Activated T-helper 1 cell treated with anti-CD3 and anti-CD28 coated beads, Interleukin-12 subunit alpha, Interleukin-12 subunit beta, Interleukin-2, Interleukin-4 antibody, amounts not matched to agents 30 ng/mL and 10 ng/mL and 1 ng/mL, durations not matched to agents 14 hours and 24 hours and 36 hours (primary cell): Measurements from ENCODE around the gene ACSS1. TPM values are rescaled to one million over a fixed set of nuclear protein-coding genes. Genes with fewer than 3 reads are reported as not detected.
A peak's percentile ranks its signal among the peaks of the same experiment; 100 is the strongest.

Source experiments
- DNase-seq: peaks from one replicate; pipeline ENCODE4 v3.0.0; 2021; ENCODE audit warnings: low spot score
- H3K27ac Mint-ChIP-seq: one replicate; pipeline ENCODE4 v1.8.0; 2021; ENCODE audit warnings: mild to moderate bottlenecking, mixed read lengths
- H3K27me3 Mint-ChIP-seq: one replicate; pipeline ENCODE4 v1.8.0; 2022; ENCODE audit warnings: mild to moderate bottlenecking, moderate library complexity, mixed read lengths; ENCODE audit not compliant: insufficient read depth
- H3K36me3 Mint-ChIP-seq: one replicate; pipeline ENCODE4 v1.8.0; 2021; ENCODE audit warnings: low read depth, mixed read lengths
- H3K4me1 Mint-ChIP-seq: one replicate; pipeline ENCODE4 v1.8.0; 2021; ENCODE audit warnings: low read depth, mixed read lengths
- H3K4me3 Mint-ChIP-seq: one replicate; pipeline ENCODE4 v1.8.0; 2021; ENCODE audit warnings: mild to moderate bottlenecking, moderate library complexity, mixed read lengths
- H3K9me3 Mint-ChIP-seq: one replicate; pipeline ENCODE4 v1.8.0; 2021; ENCODE audit warnings: mixed read lengths
- intact Hi-C: fragments of 100-400 bp; cut with micrococcal nuclease; formaldehyde crosslinking; loops from one replicate; pipeline ENCODE4 v1.15.1; 2024
- total RNA-seq: library from RNA; stranded (reverse); gene quantifications from 2 replicates; pipeline ENCODE4 v1.2.3, GENCODE V29; 2022

ACSS1 gene
- total RNA-seq, 1 donor from 2014 or later = 11.7 TPM

DNA sequence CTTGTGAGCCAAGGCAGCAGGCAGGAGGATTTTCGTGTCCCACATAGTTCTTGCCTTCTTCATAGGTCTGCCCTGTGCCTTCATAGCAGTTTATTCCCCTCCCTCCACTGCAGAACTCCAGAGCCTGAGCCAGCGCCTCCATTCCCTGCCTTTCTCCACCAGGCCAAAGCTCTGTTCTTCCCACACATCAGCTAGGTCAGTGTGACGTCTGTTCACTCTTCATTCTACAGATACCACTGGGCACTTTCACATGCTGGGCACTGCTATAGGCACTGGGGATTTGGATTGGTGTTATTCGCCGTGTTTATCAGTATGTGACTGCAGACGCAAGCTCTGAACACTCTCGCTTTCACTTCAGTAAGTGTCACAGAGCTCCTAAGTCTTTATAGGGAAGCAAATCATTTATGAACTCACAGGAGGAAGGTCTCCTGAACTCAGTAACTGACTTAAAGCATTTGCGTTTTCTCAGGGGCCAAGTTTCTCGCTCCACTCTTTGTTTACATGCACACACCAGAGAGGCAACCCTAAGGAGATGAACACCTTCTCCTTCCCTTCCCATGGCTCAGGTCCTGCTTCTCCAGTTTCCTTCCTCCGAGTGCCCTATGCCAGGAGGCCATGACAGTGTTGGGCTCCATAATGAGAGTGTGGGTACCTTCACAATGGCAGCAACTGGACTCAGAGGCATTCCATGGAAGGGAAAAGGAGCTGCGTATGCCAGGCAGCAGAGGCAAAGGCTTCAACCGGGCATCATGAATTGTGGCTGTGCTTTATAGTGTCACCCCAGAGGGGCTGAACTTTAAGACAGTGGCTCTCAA, 59.1 kb downstream of the ACSS1 start:
- no peak overlapping the region for H3K27ac Mint-ChIP-seq
- peaks cover 13% of the 10 kb centered on the region for H3K4me1 Mint-ChIP-seq
- H3K36me3 Mint-ChIP-seq = no peaks in the 10 kb centered on the region
- H3K27me3 Mint-ChIP-seq = peaks cover 22% of the 10 kb centered on the region
- H3K4me3 Mint-ChIP-seq = no peak overlapping the region
- no peaks in the 10 kb centered on the region for H3K9me3 Mint-ChIP-seq
- no peak for DNase-seq
- intact Hi-C loops = no loop called here

DNA sequence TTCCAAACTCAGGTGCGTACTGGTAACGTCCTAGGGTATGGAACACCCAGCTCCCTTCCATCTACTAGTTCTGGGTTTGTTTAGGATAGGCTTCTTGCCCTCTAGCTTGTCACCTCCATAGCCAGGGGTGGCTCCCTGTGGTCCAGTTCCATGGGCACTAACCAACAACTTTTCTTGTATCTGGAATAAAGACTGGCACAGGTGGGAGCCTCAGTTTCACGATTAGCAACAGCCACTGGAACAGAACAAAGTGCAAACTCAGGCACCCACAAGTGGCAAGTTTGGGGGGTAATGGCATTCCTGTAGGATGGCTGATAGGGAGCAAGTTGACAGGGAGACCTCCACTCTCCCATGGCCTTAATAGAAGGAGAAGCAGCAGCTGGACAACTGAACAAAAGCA, 59.8 kb downstream of the ACSS1 start:
- Mint-ChIP-seq H3K4me3 (no peak overlapping the region), H3K27me3 (peaks cover 22% of the 10 kb centered on the region), H3K4me1 (peaks cover 14% of the 10 kb centered on the region), H3K9me3 (no peaks in the 10 kb centered on the region), H3K36me3 (no peaks in the 10 kb centered on the region), H3K27ac (no peak overlapping the region)
- intact Hi-C loops = no loop called here
- no peak for DNase-seq

DNA sequence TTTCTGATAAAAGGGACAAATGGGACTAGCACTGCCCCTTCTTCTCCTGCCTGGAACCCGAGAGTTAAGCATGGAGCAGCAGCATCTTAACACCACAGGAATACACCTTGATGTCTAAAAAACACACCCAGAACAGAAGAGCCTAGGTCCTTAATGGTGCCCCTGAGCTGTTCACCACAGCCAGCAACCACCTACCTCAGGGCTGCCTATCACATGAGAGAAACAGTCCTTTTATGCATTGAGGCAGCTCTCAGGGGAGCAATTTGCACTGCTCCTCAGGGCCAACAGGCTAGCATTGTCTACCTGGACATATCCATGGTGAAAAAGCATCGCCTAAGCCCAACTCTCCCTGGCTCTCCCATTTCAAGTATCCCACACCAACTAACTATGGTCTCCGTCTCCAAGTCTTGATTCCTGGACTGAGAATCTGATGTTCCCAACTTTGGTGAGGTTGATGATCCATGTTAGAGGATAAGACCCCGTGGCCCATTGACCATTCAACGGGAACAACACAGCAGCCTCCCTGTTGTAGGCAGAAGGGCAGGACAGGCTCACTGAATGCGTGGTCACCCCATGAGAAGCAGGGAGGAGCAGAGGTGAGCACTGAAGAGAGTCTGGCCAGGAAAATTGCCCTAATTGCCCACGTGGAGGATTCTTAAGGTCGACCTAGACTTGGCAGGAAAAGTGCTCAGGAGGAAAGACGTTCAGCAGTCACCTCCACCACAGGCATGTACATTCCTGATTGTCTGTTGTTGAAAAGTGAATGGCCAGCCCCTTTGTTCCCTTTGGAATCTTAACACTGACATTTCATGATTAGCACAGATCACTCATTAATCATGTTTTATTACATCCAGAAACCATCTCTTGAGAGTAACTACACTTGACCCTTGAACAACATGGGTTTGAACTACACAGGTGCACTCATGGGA, 61.2 kb downstream of the ACSS1 start:
- peaks cover 3% of the 10 kb centered on the region for H3K36me3 Mint-ChIP-seq
- DNase-seq = no peak
- H3K27me3 Mint-ChIP-seq = peaks cover 22% of the 10 kb centered on the region
- intact Hi-C loops = no loop called here
- peaks cover 17% of the 10 kb centered on the region for H3K4me1 Mint-ChIP-seq
- H3K9me3 Mint-ChIP-seq = no peaks in the 10 kb centered on the region
- no peak overlapping the region for H3K4me3 Mint-ChIP-seq
- H3K27ac Mint-ChIP-seq = no peak overlapping the region

DNA sequence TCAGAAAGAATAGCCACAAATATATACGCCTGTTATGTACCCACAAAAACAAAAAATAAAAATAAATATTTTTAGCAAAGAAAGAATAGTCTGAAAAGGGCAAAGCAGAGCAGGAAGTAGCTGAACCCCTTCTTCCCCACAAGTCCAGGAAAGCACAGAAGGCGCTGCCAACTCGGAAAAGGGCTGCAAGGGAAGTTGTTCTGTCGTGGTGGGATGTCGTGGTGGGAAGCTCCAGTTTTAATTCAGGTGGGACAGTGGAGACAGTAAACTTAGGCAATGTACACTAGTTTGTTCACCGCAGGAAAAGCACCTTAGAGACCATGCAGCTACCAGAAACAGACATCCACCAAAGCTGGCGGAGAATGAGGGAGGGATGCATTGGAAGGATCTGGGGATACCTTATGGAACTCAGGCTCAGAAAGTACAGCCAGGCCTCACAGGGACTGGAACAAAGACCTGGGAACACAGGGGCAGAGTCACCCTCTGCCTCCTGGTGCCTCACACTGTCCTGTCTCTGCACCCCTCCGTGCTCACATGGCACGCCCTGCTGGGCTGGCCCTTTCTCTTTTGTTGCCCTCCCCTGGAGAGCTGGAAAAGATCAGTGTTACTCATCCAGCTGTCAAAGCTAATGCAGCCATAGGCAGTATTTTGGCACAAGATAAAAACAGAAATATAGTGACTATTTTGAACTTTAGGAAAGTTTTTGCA, 62.0 kb downstream of the ACSS1 start:
- intact Hi-C loops = loop anchor here (1.0 to 2.0 kb wide), 5 partner anchors 69 to 403 kb away; no protein-coding TSS in a partner anchor
- no peak overlapping the region for H3K4me3 Mint-ChIP-seq
- DNase-seq = no peak
- no peak overlapping the region for H3K27ac Mint-ChIP-seq
- H3K27me3 Mint-ChIP-seq = peaks cover 22% of the 10 kb centered on the region
- H3K4me1 Mint-ChIP-seq = peaks cover 26% of the 10 kb centered on the region
- no peaks in the 10 kb centered on the region for H3K9me3 Mint-ChIP-seq
- peaks cover 5% of the 10 kb centered on the region for H3K36me3 Mint-ChIP-seq

DNA sequence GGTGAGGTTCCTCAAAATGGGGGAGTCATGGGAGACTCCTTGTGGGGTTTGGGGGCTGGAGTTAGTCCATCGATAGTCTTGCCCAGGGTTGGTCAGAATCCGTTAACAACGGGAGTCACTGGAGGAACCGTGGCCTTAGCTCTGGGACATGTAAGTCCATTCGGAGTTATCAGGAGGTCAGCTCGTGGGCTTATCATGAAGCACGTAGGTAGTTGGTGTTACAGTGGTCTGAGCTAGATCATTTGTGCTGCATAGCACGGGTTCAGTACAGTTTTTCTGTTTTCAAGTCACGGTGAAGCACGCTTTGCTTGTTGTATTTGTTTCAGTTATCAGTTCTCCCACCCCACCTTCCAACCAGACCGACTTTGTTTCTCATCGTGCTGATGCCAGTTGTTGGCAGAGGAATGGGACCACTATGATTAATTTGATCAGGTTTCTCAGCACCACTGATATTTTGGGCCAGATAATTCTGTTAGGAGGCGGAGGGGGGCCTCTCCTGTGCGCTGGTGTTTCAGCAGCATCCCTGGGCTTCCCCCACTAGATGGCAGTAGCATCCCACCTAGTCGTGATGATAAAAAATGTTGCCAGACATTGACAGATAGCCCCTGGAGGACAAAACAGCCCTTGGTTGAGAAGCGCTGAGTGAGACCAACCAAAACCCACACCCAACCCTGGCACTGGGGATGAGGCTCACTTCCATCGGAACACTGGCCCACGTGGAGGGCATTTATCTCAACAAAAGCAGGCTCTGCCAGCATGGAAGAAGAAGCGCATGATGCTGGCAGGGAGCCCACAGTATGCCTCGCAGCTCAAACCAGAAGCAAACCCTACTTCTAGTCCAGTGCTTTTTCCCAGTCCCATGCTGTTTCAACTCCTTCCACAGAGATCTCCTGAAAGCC, 63.2 kb downstream of the ACSS1 start:
- Mint-ChIP-seq H3K4me3 (peak overlapping the region; percentile 24), H3K4me1 (peaks cover 37% of the 10 kb centered on the region), H3K9me3 (no peaks in the 10 kb centered on the region), H3K27ac (no peak overlapping the region), H3K27me3 (peaks cover 19% of the 10 kb centered on the region), H3K36me3 (peaks cover 11% of the 10 kb centered on the region)
- DNase-seq = peak; percentile 68
- intact Hi-C loops = loop anchor here (1.0 to 5.0 kb wide), 9 partner anchors 62 to 1632 kb away; partner anchors contain the start of genes GZF1 and NANP

DNA sequence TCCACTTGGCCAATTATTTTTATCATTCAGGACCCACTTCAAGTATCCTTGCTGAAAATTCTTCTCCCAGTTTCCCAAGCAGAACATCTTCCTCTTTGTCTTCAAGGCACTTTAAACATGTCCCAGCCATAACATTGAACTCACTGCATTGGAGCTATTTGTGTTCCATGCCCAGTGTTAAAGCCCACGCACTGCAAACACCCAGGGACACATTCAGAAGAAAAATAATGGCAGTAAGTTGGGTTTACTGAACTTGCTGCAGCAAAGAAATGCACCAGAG, 63.8 kb downstream of the ACSS1 start:
- Mint-ChIP-seq H3K9me3 (no peaks in the 10 kb centered on the region), H3K4me3 (peak overlapping the region; percentile 31), H3K27ac (peak overlapping the region; percentile 6), H3K4me1 (peaks cover 40% of the 10 kb centered on the region), H3K36me3 (peaks cover 13% of the 10 kb centered on the region), H3K27me3 (peaks cover 19% of the 10 kb centered on the region)
- intact Hi-C loops = loop anchor here (1.0 to 5.0 kb wide), 6 partner anchors 62 to 1632 kb away; partner anchors contain the start of genes GZF1 and NANP
- no peak for DNase-seq

DNA sequence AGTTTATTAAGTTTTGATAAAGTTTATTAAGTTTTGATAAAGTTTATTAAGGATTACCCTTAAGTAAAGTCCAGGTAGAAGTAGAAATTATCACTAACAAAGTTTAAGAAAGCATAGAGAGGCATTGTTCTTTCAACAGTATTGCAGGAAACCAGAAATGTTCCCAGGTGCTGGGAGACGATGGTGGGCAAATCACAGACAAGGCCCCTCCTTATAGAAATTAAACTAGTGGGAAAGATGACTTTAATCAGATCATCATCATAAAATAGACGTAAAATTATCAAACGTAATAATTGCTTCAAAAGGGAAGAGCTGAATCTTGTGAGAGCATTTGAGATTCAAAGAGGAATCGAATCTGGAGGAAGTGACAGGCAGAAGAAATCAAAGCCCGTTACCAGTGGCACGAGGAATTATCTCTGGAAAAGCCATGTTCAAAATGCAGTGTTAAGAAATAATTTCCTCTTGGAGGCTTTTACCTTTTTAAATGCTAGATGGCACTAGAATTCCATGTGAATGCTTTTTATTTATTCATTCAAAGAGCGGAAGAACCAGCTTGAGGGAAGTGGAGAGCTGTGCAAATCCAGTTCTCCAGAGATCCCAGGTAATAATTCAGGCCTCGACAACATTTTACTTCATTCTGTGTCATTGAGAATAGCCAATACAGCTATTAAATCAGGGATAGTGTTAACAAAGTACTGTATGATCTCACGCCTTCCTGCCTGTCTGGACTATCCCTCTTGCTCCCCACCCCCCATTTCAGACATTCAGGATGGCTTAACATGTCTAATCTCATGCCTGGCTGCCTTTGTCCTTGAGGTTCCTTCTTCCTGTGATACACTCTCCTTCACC, 64.4 kb downstream of the ACSS1 start:
- Mint-ChIP-seq H3K36me3 (peaks cover 17% of the 10 kb centered on the region), H3K27me3 (peaks cover 15% of the 10 kb centered on the region), H3K27ac (no peak overlapping the region), H3K4me1 (peaks cover 45% of the 10 kb centered on the region), H3K9me3 (no peaks in the 10 kb centered on the region), H3K4me3 (peak overlapping the region; percentile 99)
- DNase-seq = no peak
- intact Hi-C loops = loop anchor here (1.0 to 5.0 kb wide), 8 partner anchors 61 to 1631 kb away; partner anchors contain the start of genes GINS1, GZF1 and NANP

DNA sequence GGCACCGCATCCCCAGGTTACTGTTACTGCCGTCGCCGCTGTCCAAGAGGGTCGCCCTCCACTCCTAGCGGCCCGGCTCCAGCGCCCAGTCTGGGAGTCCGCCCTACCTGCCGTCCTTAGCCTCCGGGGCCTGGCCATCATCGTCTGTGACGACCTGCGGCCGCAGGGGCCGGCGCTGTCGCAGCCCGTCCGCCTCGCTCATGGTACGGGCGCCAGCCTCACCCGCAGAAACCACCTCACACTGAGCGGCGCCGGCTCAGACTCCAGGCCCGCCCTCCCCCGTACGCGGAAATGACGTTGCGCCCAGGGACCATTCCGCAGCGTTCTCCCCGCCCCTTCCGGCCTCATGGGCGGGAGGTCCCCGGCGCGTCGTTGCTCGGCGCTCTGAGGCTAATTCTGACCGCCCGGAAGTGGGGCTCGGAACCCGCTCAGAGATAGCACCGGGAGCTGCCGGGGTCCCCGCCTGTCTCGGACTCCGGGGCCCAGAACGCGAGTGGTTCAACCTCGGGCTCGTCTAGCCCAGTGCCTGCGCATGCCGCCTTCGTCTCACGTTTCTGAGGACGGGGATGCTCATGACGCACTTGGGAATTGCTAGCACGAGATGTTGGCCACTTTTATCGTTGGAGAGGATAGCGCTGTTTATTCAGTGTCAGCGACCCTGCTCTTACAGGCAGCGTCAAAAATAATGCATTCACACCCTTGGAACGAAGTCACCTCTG, 65.3 kb downstream of the ACSS1 start, which contains the start of gene APMAP:
TSS of gene APMAP (minus strand) at position 265 of the 719 bp plus-strand sequence. CDS start at position 202, 63 bp downstream.
- DNase-seq = peak; percentile 95
- Mint-ChIP-seq H3K9me3 (no peaks in the 10 kb centered on the region), H3K27ac (peak within 1 kb of the TSS; percentile 94), H3K27me3 (peaks cover 10% of the 10 kb centered on the region), H3K36me3 (peaks cover 21% of the 10 kb centered on the region), H3K4me3 (peak within 1 kb of the TSS; percentile 99), H3K4me1 (peaks cover 52% of the 10 kb centered on the region)
- intact Hi-C loops = loop anchor here (1.0 to 5.0 kb wide), 9 partner anchors 43 to 1630 kb away; partner anchors contain the start of genes CST7, ENTPD6, GINS1 and GZF1

DNA sequence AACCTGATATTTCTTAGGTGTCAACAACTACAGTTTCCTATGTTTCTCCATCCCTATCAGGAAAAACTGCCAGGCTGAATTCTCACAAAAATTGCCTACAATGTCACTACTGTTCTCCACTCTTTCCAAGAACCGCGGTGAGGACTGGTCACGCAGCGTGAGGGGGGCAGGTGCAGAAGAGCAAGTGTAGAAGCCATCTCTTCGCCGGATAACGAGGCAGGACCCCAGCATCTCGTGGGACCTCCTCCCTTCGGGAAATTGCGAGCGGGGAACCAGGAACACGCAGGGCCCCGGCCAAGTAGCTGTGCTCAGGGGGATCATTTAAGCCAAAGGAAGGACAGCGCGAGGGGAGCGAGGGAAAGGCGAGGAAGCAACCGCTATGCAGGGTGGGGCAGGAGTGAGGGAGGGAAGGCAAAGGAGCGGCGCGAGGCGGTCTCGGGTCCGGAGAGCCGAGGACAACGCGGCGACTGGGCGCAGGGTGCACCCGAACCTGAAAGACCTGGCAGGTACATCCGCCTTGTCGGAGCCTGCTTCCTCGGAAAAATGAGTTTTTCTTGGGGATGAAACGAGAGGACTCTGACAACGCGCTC, 65.9 kb downstream of the ACSS1 start:
- H3K27ac Mint-ChIP-seq = peak overlapping the region; percentile 94
- peak overlapping the region; percentile 99 for H3K4me3 Mint-ChIP-seq
- intact Hi-C loops = loop anchor here (1.0 to 5.0 kb wide), 8 partner anchors 43 to 1630 kb away; partner anchors contain the start of genes CST7, ENTPD6, GZF1 and NANP
- H3K36me3 Mint-ChIP-seq = peaks cover 24% of the 10 kb centered on the region
- H3K9me3 Mint-ChIP-seq = no peaks in the 10 kb centered on the region
- peaks cover 7% of the 10 kb centered on the region for H3K27me3 Mint-ChIP-seq
- peaks cover 59% of the 10 kb centered on the region for H3K4me1 Mint-ChIP-seq
- DNase-seq = no peak

DNA sequence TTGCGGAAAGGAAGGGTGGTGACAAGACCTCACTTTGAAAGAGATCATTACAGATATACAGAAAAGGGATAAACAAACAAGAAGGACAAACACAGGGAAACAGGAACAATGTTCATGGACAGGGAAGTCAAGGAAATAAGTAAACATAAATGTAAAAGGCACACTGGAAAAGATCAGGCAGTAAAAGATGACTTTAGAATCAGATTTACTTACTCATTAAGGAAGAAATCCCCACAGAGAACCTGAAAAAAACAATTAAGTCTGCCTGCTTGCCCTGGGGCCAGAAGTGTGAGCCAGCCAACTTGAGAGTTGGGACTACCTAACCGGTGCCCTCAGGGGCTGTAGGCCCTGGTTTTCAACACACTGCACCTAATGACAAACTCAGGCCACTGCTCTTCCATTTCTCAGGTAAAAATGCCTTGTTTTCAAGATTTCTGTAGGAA, 67.1 kb downstream of the ACSS1 start:
- Mint-ChIP-seq H3K27me3 (no peaks in the 10 kb centered on the region), H3K36me3 (peaks cover 24% of the 10 kb centered on the region), H3K4me3 (peak overlapping the region; percentile 99), H3K4me1 (peaks cover 69% of the 10 kb centered on the region), H3K27ac (peak overlapping the region; percentile 18), H3K9me3 (no peaks in the 10 kb centered on the region)
- DNase-seq = no peak
- intact Hi-C loops = loop anchor here (5.0 kb wide), 3 partner anchors 59 to 1629 kb away; partner anchors contain the start of genes GZF1 and NANP
